Stimulated activated CD4-positive, alpha-beta T cell treated with anti-CD3 and anti-CD28 coated beads, TNF-alpha, amount 100 ng/mL, for 48 hours (primary cell): ENCODE data around the gene CEBPE.
"Not testable (repeated sequence)": the region's sequence is repeated elsewhere in the genome, so short reads cannot be mapped to it uniquely, and the experiment has no call there.

Experiments
- DNase-seq, 3 donors: peaks; one replicate each; pipeline ENCODE4 v3.0.0-alpha.2; 2020; ENCODE audit warnings: low read depth in 3 of 3

Gene CEBPE

DNA sequence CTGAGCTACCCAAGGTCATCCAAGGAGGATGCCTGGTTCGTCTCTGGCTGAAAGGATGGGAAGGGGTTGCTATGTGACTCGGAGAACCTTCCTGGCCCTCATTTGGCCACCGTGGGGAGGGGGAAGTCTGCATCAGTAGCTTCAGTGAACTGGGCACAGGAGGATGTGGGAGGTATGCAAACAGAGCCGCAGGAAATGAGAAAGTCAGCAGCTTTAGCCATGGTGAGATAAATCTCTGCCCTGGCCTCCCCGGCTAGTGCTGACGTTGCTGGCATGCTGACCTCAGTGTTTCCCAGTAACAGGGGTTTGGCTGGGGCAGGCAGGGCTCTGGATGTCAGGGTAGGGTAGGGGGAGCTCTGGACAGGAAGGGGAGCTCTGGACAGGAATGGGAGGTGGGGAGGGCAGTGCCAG is 2.3 kb upstream of the CEBPE start:
- DNase-seq = no peak

DNA sequence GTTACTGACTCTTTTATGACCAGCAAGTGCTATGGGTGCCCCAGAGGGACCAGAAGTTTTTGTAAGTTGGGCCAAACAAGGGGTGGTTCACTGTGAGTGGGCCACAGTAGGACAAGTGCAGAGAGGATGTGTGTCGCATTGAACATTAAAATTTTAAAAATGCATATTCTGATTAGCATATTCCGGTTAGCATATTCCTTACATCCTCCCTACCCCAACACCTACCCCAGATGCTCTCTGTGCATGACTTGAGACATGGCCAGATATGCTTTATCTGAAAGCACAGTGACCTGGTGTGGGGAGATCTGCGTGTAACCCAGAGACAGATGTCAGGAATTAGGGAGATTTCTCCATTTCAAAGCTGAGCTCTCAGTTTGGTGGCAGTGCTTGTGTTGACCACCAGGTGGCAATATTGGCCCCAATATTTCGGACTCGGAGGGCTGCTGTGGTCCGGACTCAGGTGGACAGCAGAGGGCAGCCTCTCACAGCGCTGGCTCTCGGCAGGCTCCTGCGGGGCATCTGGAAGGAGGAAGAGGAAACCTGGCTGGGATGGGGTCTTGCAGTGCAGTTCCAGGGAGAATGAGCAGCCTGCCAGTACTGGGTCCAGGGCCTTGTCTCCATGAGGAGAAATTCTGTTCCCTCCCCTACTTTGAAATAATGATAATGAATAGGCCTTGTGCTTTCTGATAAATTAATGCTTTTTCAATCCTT is 1.6 kb upstream of the CEBPE start:
- DNase-seq = peak; percentile 71 to 80 (median 71)

DNA sequence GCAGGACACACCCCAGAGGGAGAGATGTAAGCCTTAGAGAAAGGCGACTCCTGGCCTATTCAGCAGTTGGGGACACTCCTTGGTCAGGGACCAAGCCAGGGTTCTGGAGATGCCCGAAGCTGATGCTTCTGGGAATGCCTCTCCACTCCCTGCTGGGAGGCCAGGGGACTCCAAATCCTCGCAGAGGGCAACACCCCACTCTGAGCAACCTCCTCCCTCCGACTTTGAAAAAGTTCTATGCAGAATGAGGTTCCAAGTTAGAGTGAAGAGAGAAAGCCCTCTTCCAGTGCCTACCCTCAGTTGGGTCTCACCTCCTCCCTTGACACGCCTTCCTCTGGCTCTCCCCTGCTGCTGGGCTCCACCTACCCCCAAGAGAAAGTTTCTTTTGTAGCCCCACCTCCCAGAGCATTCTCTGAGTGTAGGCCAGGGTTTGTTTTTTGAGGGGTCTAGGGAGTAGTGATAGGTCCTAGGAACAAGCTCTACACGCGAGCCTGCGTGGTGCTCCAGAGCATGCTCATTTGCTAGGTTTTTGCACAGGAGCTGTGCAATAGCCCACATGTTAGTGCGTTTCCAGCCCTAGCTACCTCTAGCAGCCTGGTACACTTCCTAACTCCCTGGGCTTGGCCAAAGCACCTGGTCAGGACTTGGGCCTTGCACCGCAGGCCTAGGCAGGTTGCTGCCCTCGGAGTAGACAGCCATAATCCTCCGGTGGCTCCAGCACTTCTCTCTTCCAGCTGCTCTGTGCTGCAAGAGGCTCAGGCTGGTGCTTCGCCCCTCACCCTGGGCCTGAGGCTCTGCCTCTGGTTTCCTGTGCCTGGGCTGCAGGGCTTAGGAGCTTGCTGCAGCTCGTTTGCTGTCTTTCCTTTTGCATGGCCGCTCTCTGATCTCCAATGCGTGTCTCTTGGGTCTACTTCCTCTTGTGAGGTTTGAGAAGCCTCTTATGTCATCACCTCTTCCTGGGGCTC is 590 bp upstream of the CEBPE start:
- no peak for DNase-seq

DNA sequence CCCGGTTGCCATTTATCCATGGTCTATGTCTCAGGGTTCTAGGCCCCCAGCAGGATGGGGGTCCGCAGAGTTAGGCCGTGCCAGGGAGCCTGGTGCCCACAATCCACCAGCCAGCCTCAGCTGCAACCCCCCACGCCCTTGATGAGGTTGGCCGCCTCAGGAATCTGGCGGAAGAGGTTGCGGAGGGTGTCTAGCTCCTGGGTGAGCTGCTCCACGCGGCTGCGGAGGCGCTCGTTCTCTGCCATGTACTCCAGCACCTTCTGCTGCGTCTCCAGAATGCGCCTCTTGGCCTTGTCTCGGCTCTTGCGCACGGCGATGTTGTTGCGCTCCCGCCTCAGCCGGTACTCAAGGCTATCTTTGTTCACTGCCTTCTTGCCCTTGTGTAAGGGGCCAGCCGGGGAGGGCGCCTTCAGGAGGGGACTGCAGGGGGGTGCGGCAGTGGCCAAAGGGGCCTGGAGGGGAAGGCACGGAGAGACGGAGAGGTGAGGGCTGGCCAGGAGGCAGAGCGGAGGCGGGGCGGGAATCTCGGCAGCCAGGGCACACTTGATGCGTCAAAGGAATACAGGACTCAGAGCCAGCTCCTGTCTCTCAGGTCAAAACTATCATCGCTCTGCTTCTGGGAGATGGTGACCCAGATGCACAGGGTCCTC is 1.6 kb downstream of the CEBPE start:
- no peak for DNase-seq

DNA sequence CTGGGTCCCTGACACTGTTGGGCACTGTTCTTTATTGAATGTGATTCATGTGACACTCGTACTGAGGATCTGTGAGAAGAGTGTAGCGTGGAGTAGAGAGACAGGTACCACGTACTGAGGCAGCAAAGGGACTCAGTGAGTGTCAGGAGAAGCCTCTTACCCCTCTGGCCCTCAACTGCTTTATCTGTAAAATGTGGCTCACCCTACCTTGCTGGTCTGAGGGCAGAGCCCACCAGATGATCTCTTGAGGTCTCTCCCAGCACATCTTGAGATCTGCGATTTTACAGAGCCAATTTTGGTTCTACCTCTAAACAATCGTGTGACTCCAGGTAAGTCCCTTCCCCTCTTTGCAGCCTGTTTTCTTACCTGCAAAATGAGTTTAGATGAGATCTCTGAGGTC is 3.1 kb downstream of the CEBPE start:
- DNase-seq = no peak

DNA sequence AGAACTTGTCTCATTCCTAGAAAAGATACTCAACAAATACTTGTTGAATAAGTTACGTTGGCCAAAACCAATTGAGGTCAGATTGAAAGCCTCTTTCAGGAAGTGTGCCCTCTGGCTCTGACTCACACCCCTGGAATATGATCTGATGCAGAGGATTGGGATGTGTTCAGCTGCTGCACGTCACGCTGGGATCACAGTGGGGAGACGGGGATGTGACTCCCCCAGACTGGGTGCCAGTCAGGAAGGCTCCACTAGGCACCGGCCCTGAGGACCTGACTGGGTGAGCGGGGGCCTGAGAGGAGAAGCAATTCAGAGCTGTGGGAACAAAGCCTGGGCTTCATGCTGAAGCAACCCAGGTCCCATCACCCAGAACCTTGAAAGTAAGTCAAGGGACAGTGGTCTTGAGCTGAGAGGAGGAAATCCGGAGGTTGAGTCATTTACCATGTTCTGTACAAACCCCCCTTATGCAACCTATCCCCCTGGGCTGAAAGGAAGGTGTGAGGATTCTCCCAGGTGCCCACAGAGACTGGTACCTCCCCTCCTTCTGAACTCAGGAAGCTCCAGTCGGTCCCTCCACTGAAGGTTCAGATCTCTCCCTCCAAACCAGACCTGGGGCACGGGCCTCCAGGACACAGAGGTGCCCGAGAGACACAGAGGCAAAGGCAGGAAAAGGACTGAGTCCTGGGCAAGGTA is 3.9 kb downstream of the CEBPE start:
- DNase-seq = no peak

DNA sequence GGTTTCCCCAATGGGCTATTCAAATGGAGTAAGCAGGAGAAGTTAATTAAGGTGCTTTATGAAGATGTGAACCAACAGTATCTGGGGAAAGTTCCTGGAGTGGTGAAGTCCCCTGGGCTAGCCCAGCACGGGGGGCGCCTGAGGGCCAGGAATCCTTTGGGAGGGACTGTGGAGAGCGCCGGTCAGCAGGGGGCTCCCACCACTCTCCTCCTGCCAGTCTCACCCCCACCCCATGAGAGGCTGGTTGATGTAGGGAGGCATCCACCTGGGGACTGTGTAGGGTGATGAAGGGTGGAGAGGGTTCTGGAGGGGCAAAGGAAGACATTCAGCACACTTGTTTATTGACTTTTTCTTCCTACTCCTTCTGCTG is 4.4 kb downstream of the CEBPE start:
- DNase-seq = no peak

DNA sequence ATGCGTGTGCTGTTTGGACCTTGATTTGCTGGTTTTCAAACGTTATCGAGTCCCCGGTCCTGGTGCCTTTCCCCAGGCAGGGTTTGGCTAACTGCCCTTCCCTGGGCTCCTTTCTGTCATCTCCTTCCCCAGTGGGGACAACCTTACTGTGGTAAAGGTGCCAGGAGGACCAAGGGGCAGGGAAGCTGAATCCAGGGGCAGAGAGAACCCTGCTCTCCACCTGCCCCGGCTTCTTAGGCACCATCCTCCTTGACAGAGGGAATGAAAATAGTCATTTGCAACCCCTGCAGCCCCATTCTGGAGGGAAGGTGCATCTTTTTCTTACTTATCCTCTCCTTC is 5.0 kb downstream of the CEBPE start:
- DNase-seq = no peak

DNA sequence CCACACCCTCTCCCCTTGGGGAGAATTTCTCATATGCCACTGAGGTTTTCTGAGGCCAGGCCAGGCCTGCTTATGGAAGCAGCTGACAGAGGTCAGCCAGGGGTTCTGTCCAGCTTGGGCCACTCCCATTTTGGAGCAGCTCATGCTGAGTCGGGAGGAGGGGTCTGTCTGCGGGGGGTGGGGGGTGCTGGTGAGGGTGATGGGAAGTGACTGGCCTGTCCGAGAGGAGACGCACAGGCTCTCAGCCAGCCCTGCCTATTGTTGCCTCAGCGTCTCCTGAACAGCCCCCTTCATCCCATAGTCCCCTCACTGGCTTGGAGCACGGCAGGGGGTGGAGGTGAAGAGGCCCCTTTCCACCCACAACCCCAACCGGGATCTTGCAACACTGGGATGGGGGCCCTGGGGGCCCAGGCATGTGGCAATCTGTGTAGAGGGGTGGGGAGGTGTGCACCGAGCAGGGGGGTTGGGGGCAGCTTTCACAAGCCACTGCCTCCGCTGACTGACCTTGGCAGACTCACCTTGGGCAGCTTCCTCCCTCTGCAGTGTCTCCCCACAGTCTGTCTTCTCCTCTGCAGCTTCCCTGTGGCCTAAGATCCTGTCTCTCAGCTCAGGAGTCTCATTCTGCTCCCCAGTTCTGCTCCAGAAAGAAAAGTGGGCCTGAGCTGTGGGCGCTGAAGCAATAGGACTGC is 5.5 kb downstream of the CEBPE start:
- no peak for DNase-seq

DNA sequence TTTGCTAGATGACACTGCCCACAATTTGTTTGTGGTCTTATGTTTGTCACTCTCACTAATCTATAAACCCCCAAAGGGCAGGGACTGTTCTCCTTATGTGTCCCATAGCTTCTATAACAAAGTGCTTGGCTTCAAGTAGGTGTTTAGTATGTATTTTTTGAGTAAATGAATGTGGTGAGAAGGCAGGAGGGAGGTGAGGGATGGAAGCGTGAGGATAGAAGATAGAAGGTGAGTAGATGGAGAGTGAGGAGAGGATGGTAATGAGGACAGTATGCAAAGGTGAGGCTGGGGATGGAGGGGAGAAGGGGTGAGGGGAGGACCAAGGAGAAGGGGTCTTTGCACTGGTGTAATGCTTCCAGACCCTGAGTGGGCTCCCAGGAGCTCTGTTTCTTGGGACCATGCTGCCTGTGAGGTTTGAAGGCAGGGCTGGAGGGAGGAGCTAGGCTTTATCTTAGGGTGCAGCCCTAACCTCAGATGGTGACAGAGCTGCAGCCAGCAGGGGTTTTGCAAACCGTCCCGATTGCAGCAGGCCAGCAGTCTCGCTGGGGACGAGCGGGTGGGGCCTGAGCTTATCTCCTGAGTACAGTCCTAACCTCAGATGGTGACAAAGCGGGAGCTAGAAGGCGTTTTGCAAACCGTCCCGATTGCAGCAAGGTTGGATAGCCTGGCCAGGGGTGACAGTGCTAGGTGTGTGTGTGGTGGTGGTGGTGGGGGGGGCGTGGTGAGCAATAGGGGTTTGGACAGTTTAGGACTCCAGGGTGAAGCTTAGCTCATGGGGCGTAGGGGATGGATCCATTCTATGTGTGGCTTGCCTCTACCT is 6.5 kb downstream of the CEBPE start:
- no peak for DNase-seq

DNA sequence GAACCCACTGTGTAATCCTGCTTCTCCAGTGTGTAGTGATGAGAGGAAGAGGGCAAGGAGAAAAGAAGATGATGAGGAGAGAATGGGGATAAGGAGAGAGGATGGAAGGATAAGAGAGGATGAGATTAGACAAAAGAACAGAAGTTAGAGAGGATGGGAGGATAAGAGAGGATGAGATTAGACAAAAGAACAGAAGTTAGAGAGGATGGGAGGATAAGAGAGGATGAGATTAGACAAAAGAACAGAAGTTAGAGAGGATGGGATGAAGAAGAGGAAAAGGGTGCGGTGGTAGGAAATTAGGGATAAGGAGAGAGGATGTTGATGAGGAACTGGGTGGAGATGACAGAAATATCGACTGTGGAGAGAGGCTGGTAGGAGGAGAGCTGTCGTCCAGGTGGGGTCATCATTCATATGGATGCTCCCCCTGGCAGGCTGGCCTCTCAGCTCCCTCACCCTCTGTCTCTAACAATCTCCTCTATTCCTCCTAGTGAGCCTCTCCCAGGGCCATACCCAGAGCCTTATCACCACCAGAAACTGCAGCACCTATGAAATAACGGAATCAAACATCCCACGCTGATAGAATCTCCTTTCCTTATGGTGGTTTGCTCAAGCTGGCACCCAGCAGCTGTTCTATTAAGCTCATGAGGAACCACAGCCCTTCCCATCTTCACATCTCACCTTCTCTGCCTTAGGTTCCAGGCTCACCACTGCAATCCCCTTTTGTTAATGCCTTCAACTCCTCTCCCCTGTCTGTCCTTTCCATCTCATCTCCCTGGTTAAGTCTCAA is 8.3 kb downstream of the CEBPE start:
- no peak for DNase-seq

DNA sequence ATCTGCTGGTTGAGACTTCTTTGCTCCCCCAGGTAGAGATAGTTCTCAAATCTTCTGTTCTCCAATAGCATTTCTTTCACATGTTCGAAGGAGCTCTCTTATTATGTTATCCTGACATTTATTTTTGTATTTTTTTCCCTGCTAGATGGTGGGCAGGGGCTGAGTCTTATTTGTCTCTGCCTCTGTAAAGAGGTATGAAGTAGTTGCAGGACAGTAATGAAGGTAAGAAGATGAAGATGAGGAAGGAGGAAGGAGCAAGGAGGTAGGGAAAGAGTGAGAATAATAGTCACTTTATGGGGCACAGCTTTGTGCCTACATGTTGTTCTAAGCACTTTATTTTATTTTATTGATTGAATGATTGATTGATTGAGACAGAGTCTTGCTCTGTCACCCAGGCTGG is 9.3 kb downstream of the CEBPE start:
- DNase-seq = no peak

DNA sequence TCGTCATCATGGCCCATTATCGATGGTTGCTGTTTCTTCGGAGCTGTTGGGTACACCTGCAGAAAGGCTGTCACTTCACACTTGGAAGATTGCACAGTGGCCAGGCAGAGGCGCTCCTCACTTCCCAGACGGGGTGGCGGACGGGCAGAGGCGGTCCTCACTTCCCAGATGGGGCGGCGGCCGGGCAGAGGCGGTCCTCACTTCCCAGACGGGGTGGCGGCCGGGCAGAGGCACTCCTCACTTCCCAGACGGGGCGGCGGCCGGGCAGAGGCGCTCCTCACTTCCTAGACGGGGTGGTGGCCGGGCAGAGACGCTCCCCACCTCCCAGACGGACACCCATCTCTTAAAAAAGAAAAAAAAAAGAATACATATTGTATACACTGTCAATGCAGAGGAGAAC is 10.9 kb downstream of the CEBPE start:
- not testable (repeated sequence) for DNase-seq

DNA sequence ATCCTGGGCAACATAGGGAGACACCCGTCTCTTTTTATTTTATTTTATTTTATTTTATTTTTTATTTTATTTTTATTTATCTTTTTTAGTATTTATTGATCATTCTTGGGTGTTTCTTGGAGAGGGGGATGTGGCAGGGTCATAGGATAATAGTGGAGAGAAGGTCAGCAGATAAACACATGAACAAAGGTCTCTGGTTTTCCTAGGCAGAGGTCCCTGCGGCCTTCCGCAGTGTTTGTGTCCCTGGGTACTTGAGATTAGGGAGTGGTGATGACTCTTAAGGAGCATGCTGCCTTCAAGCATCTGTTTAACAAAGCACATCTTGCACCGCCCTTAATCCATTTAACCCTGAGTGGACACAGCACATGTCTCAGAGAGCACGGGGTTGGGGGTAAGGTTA is 11.4 kb downstream of the CEBPE start:
- DNase-seq = not testable (repeated sequence)

DNA sequence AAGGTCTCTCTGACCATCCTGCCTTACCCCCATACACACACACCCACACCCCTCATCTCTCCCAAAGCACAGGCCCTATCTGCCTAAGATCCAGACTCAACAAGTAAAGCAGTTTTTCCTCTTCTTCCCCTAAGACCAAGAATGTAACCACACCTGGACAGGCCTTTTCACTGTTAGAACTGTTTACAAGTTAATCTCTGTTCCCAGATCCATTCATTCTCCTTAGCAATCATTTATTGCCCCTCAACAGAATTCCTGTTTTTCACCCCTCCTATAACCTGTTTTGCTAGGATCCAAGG is 12.4 kb downstream of the CEBPE start:
- DNase-seq = no peak

DNA sequence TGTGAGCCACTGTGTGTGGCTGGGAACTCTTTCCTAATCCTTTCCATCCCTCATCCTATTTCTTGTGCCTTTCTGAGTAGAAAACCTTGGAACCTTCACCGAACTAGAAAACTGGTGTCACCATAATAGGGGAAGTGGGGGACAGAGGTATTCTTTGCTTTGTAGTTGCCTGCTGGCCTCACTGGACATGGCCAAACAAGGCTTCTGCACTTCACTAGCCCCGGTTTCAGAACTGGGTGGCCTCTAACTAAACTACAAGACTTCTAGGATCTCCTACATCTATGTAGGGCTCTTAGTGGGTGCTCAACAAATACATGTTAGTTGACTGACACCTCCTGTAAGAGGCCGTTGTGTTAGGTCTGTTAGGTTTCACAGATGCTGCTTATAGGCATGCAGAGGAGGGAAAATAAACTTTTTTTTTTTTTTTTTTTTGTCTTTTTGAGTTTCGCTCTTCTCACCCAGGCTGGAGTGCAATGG is 13.7 kb downstream of the CEBPE start:
- no peak for DNase-seq

DNA sequence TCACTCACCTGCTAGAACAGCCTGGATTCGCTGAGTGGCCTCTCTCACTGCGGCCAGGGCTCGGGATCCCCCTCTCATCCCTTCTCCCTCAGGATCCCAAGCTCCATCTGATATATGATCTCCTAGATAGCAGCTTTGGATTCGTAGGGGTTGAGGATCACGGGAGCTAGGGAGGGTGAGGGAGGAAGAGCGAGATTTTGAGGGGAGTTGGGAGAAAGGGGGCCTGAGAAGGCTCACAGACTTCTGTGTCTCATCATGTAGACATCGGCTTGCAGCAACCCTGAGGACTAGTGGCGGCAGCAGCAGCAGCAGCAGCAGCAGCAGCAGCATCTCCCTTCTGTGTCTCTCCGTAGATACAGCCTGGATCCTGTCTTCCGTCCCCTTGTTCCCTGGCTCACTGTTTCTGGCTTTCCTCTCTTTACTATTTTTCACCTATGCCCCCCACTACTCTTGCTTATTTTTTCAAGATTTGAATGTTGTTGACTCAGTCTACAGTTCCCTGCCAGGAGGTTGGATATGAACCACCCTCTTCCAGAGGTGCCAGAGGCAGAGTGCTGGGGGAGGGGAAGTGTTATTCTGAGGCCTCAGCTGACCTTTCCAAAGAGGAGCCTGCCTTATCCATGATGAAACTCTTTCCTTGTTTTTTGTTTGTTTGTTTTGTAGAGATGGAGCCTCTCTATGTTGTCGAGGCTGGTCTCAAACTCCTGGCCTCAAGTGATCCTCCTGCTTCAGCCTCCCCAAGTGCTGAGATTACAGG is 14.3 kb downstream of the CEBPE start, which contains the start of gene CIROP:
Gene CIROP (minus strand): TSS at position 399 of the 757 bp plus-strand sequence. CDS start 69 bp downstream, at position 330.
- no peak for DNase-seq

DNA sequence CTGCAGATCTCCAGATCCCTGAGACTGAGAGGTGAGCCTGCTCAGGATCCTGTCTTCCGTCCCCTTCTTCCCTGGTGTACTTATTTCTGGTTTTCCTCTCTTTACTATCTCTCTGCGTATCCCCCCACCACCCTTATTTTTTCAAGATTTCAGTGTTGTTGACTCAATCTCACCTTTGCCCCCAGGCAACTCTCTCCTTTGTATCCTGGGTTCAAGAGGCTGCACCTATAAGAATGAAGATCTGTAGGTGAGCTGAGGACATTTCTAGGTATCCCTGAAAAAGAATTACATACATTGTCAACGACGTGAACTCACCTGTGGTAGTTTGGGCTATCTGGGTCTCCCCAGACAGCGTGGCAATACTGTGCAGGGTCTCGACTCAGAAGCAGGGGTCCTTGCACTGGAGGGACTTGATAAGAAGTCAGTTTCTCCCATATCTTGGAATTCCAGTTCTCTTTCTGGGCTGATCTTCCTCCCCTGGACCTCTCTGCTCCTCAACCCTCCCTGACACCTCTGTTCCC is 14.9 kb downstream of the CEBPE start:
- DNase-seq = no peak

DNA sequence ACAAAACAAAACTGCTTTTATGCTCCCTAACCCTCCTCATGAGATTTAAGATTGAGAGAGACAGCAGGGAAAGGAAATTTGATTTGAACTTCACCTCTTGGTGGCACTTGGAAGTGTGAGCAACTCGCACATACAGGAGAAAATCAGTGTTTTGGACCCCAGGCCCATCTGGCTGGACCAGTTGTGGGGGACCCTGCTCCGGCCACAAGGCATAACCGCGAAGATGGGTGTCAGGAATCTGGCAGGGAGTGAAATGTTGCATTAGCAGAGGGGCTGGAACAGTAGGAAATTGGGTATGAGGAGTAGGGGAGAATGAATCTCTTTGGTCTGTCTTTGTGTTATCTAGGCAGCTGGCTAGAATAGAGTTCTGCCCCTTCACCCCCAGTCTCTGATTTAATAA is 15.5 kb downstream of the CEBPE start:
- no peak for DNase-seq
